Loucy (cell line): ENCODE data around the gene FAM83D.

Experiments
- CTCF ChIP-seq: fragments of 200-600 bp; sonication (generic); conservative IDR thresholded peaks from 2 replicates; pipeline ENCODE4 v1.5.1; 2014; ENCODE audit warnings: mild to moderate bottlenecking, antibody characterized with exemption, low read length
- EZH2phosphoT487 ChIP-seq: fragments of 200-600 bp; IDR thresholded peaks from 2 replicates; pipeline ENCODE4 v1.6.1; 2018; ENCODE audit warnings: antibody characterized with exemption, mild to moderate bottlenecking, moderate library complexity, borderline replicate concordance

- TF ChIP-seq CTCF (peak; percentile 42), EZH2phosphoT487 (no peak)
These were observed 9.1 kb downstream of the FAM83D start for GRCh38 chr20:38935285-38935684.
